Heart right ventricle (tissue), 16 donors: ENCODE data around the gene SF3B3. TPM values are rescaled to one million over a fixed set of nuclear protein-coding genes. Genes with fewer than 3 reads are reported as not detected.
A peak's percentile ranks its signal among the peaks of the same experiment; 100 is the strongest.

Experiments used
- ATAC-seq, 8 donors: fragments of 200-7000 bp; cut with Tn5 transposase; one replicate each; pipeline ENCODE4 v1.9.1; 2020; ENCODE audit warnings: mild to moderate bottlenecking in 8 of 8, moderate library complexity in 8 of 8, moderate number of reproducible peaks in 1 of 8
- DNase-seq, 2 donors: peaks; one replicate each; pipeline ENCODE4 v3.0.0-alpha.2; 2020
- H3K27ac ChIP-seq, 10 donors: fragments of 200-600 bp; sonication (generic) in 2 of 10; one replicate each; pipeline versions ENCODE4 v1.5.0 to v1.8.0; 2020 to 2022; ENCODE audit warnings: mild to moderate bottlenecking in 3 of 10
- H3K27me3 ChIP-seq, 7 donors: fragments of 200-600 bp; one replicate each; pipeline ENCODE4 v1.8.0; 2021 to 2022; ENCODE audit warnings: mild to moderate bottlenecking in 2 of 7
- H3K36me3 ChIP-seq, 9 donors: fragments of 200-600 bp; sonication (generic) in 1 of 9; one replicate each; pipeline versions ENCODE4 v1.5.0 to v1.8.0; 2020 to 2022; ENCODE audit warnings: mild to moderate bottlenecking in 2 of 9
- H3K4me1 ChIP-seq, 9 donors: fragments of 200-600 bp; sonication (generic) in 1 of 9; one replicate each; pipeline versions ENCODE4 v1.5.0 to v1.8.0; 2020 to 2022; ENCODE audit warnings: mild to moderate bottlenecking in 4 of 9
- H3K4me3 ChIP-seq, 10 donors: fragments of 200-600 bp; sonication (generic) in 2 of 10; one replicate each; pipeline versions ENCODE4 v1.5.0 to v1.8.0; 2020 to 2022; ENCODE audit warnings: mild to moderate bottlenecking in 7 of 10, moderate library complexity in 2 of 10
- H3K9me3 ChIP-seq, 11 donors: fragments of 200-600 bp in 10 of 11; sonication (generic) in 2 of 11; one replicate each; pipeline versions ENCODE4 v1.5.0 to v1.8.0; 2013 to 2022; ENCODE audit warnings: mild to moderate bottlenecking in 2 of 11, control low read depth in 1 of 11, moderate library complexity in 1 of 11
- WGBS, 2 donors: extraction: QIAGEN DNeasy Blood & Tissue Kit; methylation state at CpG; one replicate each; pipeline ENCODE4 v1.1.7; 2013; ENCODE audit warnings: inconsistent platforms in 1 of 2; 5-methylcytosine and 5-hydroxymethylcytosine counted together
- intact Hi-C, 10 donors: fragments of 100-400 bp; cut with DNase I; formaldehyde crosslinking; loops; one replicate each; pipeline versions ENCODE4 v1.11.1 to v1.14.2; 2022
- polyA plus RNA-seq, 2 donors: library from polyadenylated mRNA; stranded (reverse); fragments of 200-250 nt; gene quantifications; one replicate each; pipeline ENCODE4 v1.2.3, GENCODE V29; 2013
- total RNA-seq, 10 donors: library from RNA; stranded (reverse); fragmentation: NEBNext Ultra II Directional in 3 of 10; extraction: Animal tissue kit (Norgen Biotek cat#: 25700) in 3 of 10; gene quantifications; one replicate each; pipeline versions ENCODE4 v1.2.1 to v1.2.4, GENCODE V29; 2021 to 2023
- TF ChIP-seq, protein P1 (sequence below), 9 donors: fragments of 200-600 bp; sonication (generic) in 2 of 9; IDR thresholded peaks; one replicate each; pipeline versions ENCODE4 v1.5.0 to v1.8.0; 2021 to 2022; ENCODE audit warnings: antibody characterized with exemption in 9 of 9, mild to moderate bottlenecking in 5 of 9, moderate library complexity in 1 of 9
- donor health status: Arrhythmogenic right ventricular cardiomyopathy.
- donor health status: ischemic (EF 13 %, LVEDD 7.1; RV severe dilation, severe dysfunction).
- donor health status: healthy with polysubstance abuse.
- donor health status: DM: no; HTN: yes; CAD: no.
- donor health status: DM: no; HTN: no; CAD: no.
- donor health status: ischemic (EF 25% LVEDD 6.9; RV normal size, moderate dysfunction).
- donor health status: ischemic (EF 25% LVEDD 5.7; RV mildly dilated, moderate dysfunction).
- donor health status: healthy.
- donor health status: DM: yes; HTN: yes; CAD: no.
- donor health status: Ischemic cardiomyopathy.
- donor health status: ischemic (EF 35%, LVEDD 5.7; RV mildly dilated, moderate dysfunction).
- donor health status: nonischemic (EF 11% LVEDD 7.7; RV severe dilation, severe dysfunction).
- donor health status: DM: yes; HTN: yes; CAD: no.
- donor health status: PGD.
- donor health status: ischemic (EF 29% LVEDD 5.4; RV normal size, mild dysfunction).
- donor health status: nonischemic (EF 23%, LVEDD 6.1; RV moderate dilation, normal function).

The SF3B3 gene
- total and polyA plus RNA-seq, 12 donors: 45.4 to 188 (median 159) TPM

DNA sequence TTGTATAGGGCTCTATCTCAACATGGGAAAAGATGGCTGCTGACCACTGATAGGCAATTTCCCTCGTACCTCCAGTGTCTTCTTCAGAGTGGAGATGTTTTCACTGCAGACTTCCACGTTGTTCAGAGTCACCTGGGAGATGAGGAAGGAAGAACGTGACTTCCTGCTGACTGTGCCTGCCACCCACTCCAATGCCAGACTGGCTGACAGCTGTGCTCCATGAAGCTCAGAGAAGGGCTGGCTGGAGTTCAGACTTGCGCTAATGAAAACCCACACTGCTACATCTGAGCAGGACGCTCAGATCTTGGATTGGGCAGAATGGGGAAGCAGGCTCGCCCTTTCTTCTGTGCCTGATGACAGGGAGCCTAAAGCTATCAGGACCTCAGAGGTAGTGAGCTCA lies 33.4 kb upstream of the SF3B3 start:
- peak in 5 of 8 donors; percentile 34 to 78 (median 52) for ATAC-seq

DNA sequence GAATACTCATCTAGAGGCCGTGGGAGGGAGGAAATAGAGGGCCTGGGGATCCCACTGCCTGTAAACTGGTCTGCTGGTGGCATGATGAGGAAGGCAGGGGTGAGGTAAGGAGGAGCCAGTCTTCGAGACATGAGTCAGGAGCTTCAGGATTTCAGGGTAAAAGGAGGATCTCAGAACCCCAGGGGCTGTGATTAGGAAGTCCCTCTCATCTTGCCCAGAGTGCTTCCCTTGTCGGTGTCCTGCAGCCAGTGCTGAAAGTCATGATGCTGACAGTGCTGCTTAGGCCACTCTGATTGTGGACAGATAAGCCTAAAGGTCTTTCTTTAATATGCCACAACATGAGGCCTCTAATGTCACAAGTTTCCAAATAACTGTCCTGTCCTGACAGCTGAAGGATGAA lies 29.8 kb upstream of the SF3B3 start:
- H3K36me3 ChIP-seq: peaks cover 0 to 100% (median 45%) of the 10 kb centered on the region in 9 donors
- DNase-seq (no peak), ATAC-seq (peak in 6 of 8 donors; percentile 24 to 43 (median 36))
- WGBS, 2 donors: 65 to 74% methylated on average over 3 of the region's 3 CpGs
- intact Hi-C loops: loop anchor here in 1 of 10 donors (10.0 kb wide), 1 partner anchor 129 kb away; no protein-coding TSS in a partner anchor
- H3K4me1 ChIP-seq: peaks cover 0 to 15% (median 7%) of the 10 kb centered on the region in 9 donors
- no peaks in the 10 kb centered on the region for H3K27me3 ChIP-seq
- H3K4me3 ChIP-seq: no peak overlapping the region
- H3K27ac ChIP-seq: peak overlapping the region in 6 of 10 donors; percentile 27 to 65 (median 56)
- H3K9me3 ChIP-seq: no peaks in the 10 kb centered on the region
- TF ChIP-seq, protein P1, sequence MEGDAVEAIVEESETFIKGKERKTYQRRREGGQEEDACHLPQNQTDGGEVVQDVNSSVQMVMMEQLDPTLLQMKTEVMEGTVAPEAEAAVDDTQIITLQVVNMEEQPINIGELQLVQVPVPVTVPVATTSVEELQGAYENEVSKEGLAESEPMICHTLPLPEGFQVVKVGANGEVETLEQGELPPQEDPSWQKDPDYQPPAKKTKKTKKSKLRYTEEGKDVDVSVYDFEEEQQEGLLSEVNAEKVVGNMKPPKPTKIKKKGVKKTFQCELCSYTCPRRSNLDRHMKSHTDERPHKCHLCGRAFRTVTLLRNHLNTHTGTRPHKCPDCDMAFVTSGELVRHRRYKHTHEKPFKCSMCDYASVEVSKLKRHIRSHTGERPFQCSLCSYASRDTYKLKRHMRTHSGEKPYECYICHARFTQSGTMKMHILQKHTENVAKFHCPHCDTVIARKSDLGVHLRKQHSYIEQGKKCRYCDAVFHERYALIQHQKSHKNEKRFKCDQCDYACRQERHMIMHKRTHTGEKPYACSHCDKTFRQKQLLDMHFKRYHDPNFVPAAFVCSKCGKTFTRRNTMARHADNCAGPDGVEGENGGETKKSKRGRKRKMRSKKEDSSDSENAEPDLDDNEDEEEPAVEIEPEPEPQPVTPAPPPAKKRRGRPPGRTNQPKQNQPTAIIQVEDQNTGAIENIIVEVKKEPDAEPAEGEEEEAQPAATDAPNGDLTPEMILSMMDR (IDR thresholded peaks at IDR 0.05): no peak

More for the DNA sequence above, 33.4 kb upstream of the SF3B3 start:
- Histone ChIP-seq H3K4me1 (peaks cover 0 to 15% (median 8%) of the 10 kb centered on the region in 9 donors), H3K9me3 (no peaks in the 10 kb centered on the region), H3K27ac (no peak overlapping the region), H3K4me3 (no peak overlapping the region), H3K27me3 (no peaks in the 10 kb centered on the region), H3K36me3 (peaks cover 0 to 100% (median 44%) of the 10 kb centered on the region in 9 donors)
- no peak for DNase-seq
- TF ChIP-seq, protein P1 (IDR thresholded peaks at IDR 0.05): no peak
- intact Hi-C loops: loop anchor here in 1 of 10 donors (10.0 kb wide), 1 partner anchor 125 kb away; no protein-coding TSS in a partner anchor
- WGBS, 2 donors: 67 to 68% methylated on average over 6 of the region's 6 CpGs

DNA sequence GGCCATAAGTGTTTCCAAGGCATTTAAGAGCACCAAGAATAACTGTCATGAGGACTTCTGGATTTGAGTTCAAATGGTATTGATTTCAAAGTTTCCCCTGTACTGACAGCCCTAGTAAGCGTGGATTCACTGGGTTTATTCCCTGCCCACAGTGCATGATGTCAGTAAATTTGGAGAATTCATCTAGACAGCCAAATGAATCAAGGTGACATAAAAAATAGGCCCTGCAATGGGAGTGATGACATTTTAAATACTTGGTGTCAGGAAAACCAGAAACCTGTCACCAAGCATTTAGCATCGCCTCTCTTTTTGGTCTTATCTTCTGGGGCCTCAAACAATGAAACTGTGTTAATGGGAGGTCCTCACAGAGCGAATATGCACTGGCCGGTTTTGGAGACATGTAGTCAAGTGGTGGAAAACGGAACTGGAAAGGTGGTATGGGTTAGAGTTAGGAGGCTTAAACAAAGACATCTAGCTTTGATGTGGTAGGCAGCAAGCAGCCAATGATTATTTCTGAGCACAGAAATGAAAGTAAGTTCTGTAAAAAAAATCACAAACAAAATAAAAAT lies 29.3 kb upstream of the SF3B3 start:
- no peak overlapping the region for H3K4me3 ChIP-seq
- ATAC-seq: peak in 7 of 8 donors; percentile 31 to 77 (median 61)
- DNase-seq: no peak
- H3K36me3 ChIP-seq: peaks cover 0 to 100% (median 45%) of the 10 kb centered on the region in 9 donors
- intact Hi-C loops: loop anchor here in 1 of 10 donors (10.0 kb wide), 1 partner anchor 129 kb away; no protein-coding TSS in a partner anchor
- peak overlapping the region in 5 of 10 donors; percentile 39 to 65 (median 60) for H3K27ac ChIP-seq
- H3K27me3 ChIP-seq: no peaks in the 10 kb centered on the region
- peaks cover 0 to 15% (median 7%) of the 10 kb centered on the region in 9 donors for H3K4me1 ChIP-seq
- no peaks in the 10 kb centered on the region for H3K9me3 ChIP-seq
- WGBS, 2 donors: 35 to 58% methylated on average over 5 of the region's 5 CpGs
- TF ChIP-seq, protein P1 (IDR thresholded peaks at IDR 0.05): no peak

DNA sequence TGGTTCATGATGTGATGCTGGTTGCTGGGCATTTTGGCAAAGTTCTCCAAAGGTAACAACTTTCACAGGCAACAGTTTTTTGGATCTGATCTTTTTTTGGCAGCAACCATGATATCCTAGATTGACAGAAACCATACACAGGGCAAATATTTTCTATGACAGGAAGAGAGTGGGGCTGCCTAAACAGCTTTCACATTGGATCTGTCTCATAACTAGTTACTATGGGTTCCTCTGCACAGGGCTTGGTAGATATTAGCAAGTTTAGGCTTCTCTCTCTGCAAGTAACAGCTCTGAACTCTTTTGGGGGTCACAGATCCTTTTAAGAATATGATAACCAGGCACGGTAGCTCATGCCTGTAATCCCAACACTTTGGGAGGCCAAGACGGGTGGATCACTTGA lies 28.8 kb upstream of the SF3B3 start:
- intact Hi-C loops: loop anchor here in 1 of 10 donors (10.0 kb wide), 1 partner anchor 130 kb away; no protein-coding TSS in a partner anchor
- TF ChIP-seq, protein P1 (IDR thresholded peaks at IDR 0.05): no peak
- Histone ChIP-seq H3K36me3 (peaks cover 0 to 100% (median 48%) of the 10 kb centered on the region in 9 donors), H3K27me3 (no peaks in the 10 kb centered on the region), H3K9me3 (no peaks in the 10 kb centered on the region), H3K4me1 (peaks cover 0 to 15% (median 7%) of the 10 kb centered on the region in 9 donors), H3K4me3 (no peak overlapping the region), H3K27ac (peak overlapping the region in 2 of 10 donors; percentile 52 to 65)
- ATAC-seq (no peak), DNase-seq (no peak)
- WGBS, 2 donors: 73% methylated on average over 2 of the region's 2 CpGs
